Measurements from ENCODE around the gene CTNNA2. TPM values are rescaled to one million over a fixed set of nuclear protein-coding genes. Genes with fewer than 3 reads are reported as not detected.

The CTNNA2 gene
- total and polyA plus RNA-seq, 2 of the 8 experiments (the other 6 are each of a cell fraction or from before 2014, with no cell fraction given) = 3.9 to 9.0 TPM

DNA sequence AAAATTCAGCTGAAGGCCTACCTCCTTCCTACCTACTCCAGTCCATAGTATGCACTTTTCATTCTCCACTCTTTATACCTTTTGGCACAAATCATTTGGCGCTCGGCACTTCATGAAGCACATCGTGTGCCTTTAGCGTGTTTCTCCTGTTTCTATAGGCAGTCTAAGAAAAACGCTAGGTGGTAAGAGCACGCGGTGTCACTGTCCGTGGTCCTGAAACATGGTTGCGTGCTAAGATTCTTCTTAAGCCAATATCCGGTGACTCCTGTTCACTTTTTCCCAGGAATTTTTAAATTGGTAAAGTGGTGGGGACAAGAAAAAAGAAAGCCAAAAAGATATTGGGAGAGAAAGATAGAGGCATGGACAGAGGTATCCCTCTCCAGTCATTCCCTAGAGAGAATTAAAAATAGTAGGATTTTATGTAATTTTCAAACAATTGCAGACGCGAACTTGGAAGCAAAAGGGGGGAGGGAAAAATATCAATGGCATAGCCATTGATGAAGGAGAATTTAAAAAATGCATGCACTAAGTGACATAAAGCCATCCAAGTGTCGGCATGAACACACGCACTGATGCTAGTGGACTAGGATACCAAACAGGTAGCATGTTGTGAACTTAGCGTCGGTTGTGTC lies 1.4 kb upstream of the CTNNA2 start (continued):
- TF ChIP-seq SAP30 (IDR thresholded peaks at IDR 0.05; ENCODE audit: insufficient read depth, insufficient replicate concordance, low read length) (peak; percentile 81), CREB1 (IDR thresholded peaks at IDR 0.05) (no peak), RXRA (IDR thresholded peaks at IDR 0.05; ENCODE audit: insufficient read depth, low read depth, low read length) (no peak), RAD21 (IDR thresholded peaks at IDR 0.05 in 1 of 2, conservative IDR thresholded peaks at IDR 0.05 in 1 of 2; ENCODE audit: low read depth in 2 of 2, low read length in 2 of 2) (peak in 1 of 2 experiments; percentile 18; a peak in 1 of 4 replicates)
- TF ChIP-seq, protein P1, sequence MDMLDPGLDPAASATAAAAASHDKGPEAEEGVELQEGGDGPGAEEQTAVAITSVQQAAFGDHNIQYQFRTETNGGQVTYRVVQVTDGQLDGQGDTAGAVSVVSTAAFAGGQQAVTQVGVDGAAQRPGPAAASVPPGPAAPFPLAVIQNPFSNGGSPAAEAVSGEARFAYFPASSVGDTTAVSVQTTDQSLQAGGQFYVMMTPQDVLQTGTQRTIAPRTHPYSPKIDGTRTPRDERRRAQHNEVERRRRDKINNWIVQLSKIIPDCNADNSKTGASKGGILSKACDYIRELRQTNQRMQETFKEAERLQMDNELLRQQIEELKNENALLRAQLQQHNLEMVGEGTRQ (IDR thresholded peaks at IDR 0.05; ENCODE audit: low read length) = no peak

Measured in H1 (cell line).